Ascending aorta (tissue), 2 donors: Measurements from ENCODE around the gene OXNAD1. TPM values are rescaled to one million over a fixed set of nuclear protein-coding genes. Genes with fewer than 3 reads are reported as not detected.

Experiments used
- DNase-seq, 2 donors: peaks; one replicate each; pipeline ENCODE4 v3.0.0-alpha.2; 2019; ENCODE audit warnings: low spot score in 2 of 2
- H3K27ac ChIP-seq, 2 donors: fragments of 200-600 bp; sonication (generic); one replicate each; pipeline ENCODE4 v1.5.1; 2016 to 2017; ENCODE audit warnings: mild to moderate bottlenecking in 1 of 2
- H3K27me3 ChIP-seq: fragments of 200-600 bp; sonication (generic); one replicate; pipeline ENCODE4 v1.5.1; 2017
- H3K36me3 ChIP-seq, 2 donors: fragments of 200-600 bp; sonication (generic); one replicate each; pipeline ENCODE4 v1.5.1; 2016
- H3K4me1 ChIP-seq, 2 donors: fragments of 200-600 bp; sonication (generic); one replicate each; pipeline ENCODE4 v1.5.1; 2016 to 2017; ENCODE audit warnings: mild to moderate bottlenecking in 1 of 2
- H3K4me3 ChIP-seq, 2 donors: fragments of 200-600 bp; sonication (generic); one replicate each; pipeline ENCODE4 v1.5.1; 2016 to 2017; ENCODE audit warnings: mild to moderate bottlenecking in 1 of 2
- H3K9me3 ChIP-seq, 2 donors: fragments of 200-600 bp; sonication (generic); one replicate each; pipeline ENCODE4 v1.5.1; 2016
- CTCF ChIP-seq, 3 experiments: fragments of 200-600 bp in 2 of 3; fragments of 450-650 bp in 1 of 3; sonication (generic) in 2 of 3; IDR thresholded peaks; one replicate each; pipeline ENCODE4 v1.5.1; 2016 to 2019; ENCODE audit warnings: antibody characterized with exemption in 3 of 3, mild to moderate bottlenecking in 1 of 3, moderate library complexity in 1 of 3
- intact Hi-C: fragments of 100-400 bp; cut with DNase I; formaldehyde crosslinking; loops from one replicate; pipeline ENCODE4 v1.15.1; 2023
- total RNA-seq: library from RNA; depleted of rRNA; stranded (reverse); fragments of >200 nt; gene quantifications from one replicate; pipeline ENCODE4 v1.1.0, GENCODE V29; 2016

The OXNAD1 gene
- total RNA-seq, 1 donor from 2014 or later, result 6.9 TPM

GRCh38 chr3:16248556-16248955, 16.5 kb upstream of the OXNAD1 start:
- peaks cover 0 to 16% of the 10 kb centered on the region in 2 donors for H3K4me1 ChIP-seq
- no peak for DNase-seq
- intact Hi-C loops, result loop anchor here (5.0 kb wide), 2 partner anchors 431 to 616 kb away; no protein-coding TSS in a partner anchor
- no peaks in the 10 kb centered on the region for H3K27me3 ChIP-seq
- H3K27ac ChIP-seq, result no peak overlapping the region
- no peaks in the 10 kb centered on the region for H3K9me3 ChIP-seq
- TF ChIP-seq CTCF (IDR thresholded peaks at IDR 0.05), result no peak
- H3K36me3 ChIP-seq, result no peaks in the 10 kb centered on the region
- H3K4me3 ChIP-seq, result no peak overlapping the region

GRCh38 chr3:16249336-16249735, 15.7 kb upstream of the OXNAD1 start:
- peaks cover 0 to 13% of the 10 kb centered on the region in 2 donors for H3K4me1 ChIP-seq
- TF ChIP-seq CTCF (IDR thresholded peaks at IDR 0.05), result no peak
- no peak overlapping the region for H3K27ac ChIP-seq
- intact Hi-C loops, result loop anchor here (5.0 kb wide), 2 partner anchors 432 to 617 kb away; no protein-coding TSS in a partner anchor
- DNase-seq, result no peak
- H3K36me3 ChIP-seq, result no peaks in the 10 kb centered on the region
- no peaks in the 10 kb centered on the region for H3K9me3 ChIP-seq
- H3K27me3 ChIP-seq, result no peaks in the 10 kb centered on the region
- H3K4me3 ChIP-seq, result no peak overlapping the region

GRCh38 chr3:16249886-16250285, 15.1 kb upstream of the OXNAD1 start:
- no peaks in the 10 kb centered on the region for H3K9me3 ChIP-seq
- H3K36me3 ChIP-seq, result no peaks in the 10 kb centered on the region
- no peak for TF ChIP-seq CTCF (IDR thresholded peaks at IDR 0.05)
- H3K4me1 ChIP-seq, result peaks cover 0 to 8% of the 10 kb centered on the region in 2 donors
- no peak overlapping the region for H3K27ac ChIP-seq
- DNase-seq, result no peak
- intact Hi-C loops, result loop anchor here (5.0 kb wide), 2 partner anchors 433 to 618 kb away; no protein-coding TSS in a partner anchor
- no peaks in the 10 kb centered on the region for H3K27me3 ChIP-seq
- H3K4me3 ChIP-seq, result no peak overlapping the region

- TF ChIP-seq CTCF (IDR thresholded peaks at IDR 0.05), result no peak
- H3K36me3 ChIP-seq, result no peaks in the 10 kb centered on the region
- H3K27me3 ChIP-seq, result no peaks in the 10 kb centered on the region
- H3K4me3 ChIP-seq, result no peak overlapping the region
- peaks cover 0 to 5% of the 10 kb centered on the region in 2 donors for H3K4me1 ChIP-seq
- no peaks in the 10 kb centered on the region for H3K9me3 ChIP-seq
- H3K27ac ChIP-seq, result no peak overlapping the region
- no peak for DNase-seq
- intact Hi-C loops, result no loop called here
These were observed 13.5 kb upstream of the OXNAD1 start for GRCh38 chr3:16251316-16252085.

GRCh38 chr3:16252243-16252978, 12.6 kb upstream of the OXNAD1 start:
- Histone ChIP-seq H3K4me1 (peaks cover 0 to 5% of the 10 kb centered on the region in 2 donors), H3K27me3 (no peaks in the 10 kb centered on the region), H3K27ac (no peak overlapping the region), H3K9me3 (no peaks in the 10 kb centered on the region), H3K4me3 (no peak overlapping the region), H3K36me3 (no peaks in the 10 kb centered on the region)
- intact Hi-C loops, result no loop called here
- no peak for DNase-seq
- no peak for TF ChIP-seq CTCF (IDR thresholded peaks at IDR 0.05)
